Stimulated activated naive CD4-positive, alpha-beta T cell treated with Interleukin-2 at 50 U/mL for 16 hours (primary cell): Measurements from ENCODE around the gene ANXA6.
A peak's percentile ranks its signal among the peaks of the same experiment; 100 is the strongest.
"Not testable (repeated sequence)": the region's sequence is repeated elsewhere in the genome, so short reads cannot be mapped to it uniquely, and the experiment has no call there.

ENCODE experiments used
- DNase-seq: peaks from one replicate; lab custom pipeline; 2025; lab: John Stamatoyannopoulos, UW

Gene ANXA6

GRCh38 chr5:151180291-151180690 lies 22.7 kb upstream of the ANXA6 start:
- DNase-seq, result no peak

GRCh38 chr5:151179489-151179840 lies 21.9 kb upstream of the ANXA6 start:
- DNase-seq, result no peak

GRCh38 chr5:151178777-151179488 lies 21.4 kb upstream of the ANXA6 start:
- DNase-seq, result no peak

- DNase-seq, result no peak
Measured at GRCh38 chr5:151178372-151178771, 20.8 kb upstream of the ANXA6 start.

GRCh38 chr5:151176268-151176667 lies 18.7 kb upstream of the ANXA6 start:
- DNase-seq, result not testable (repeated sequence)

- no peak for DNase-seq
Measured at GRCh38 chr5:151174612-151175101, 17.1 kb upstream of the ANXA6 start.

GRCh38 chr5:151173711-151174611 lies 16.4 kb upstream of the ANXA6 start:
- DNase-seq, result no peak

- no peak for DNase-seq
Measured at GRCh38 chr5:151171529-151171928, 13.9 kb upstream of the ANXA6 start.

- no peak for DNase-seq
Measured at GRCh38 chr5:151168602-151169344, 11.2 kb upstream of the ANXA6 start.

- DNase-seq, result no peak
Measured at GRCh38 chr5:151167022-151167421, 9.4 kb upstream of the ANXA6 start.

- DNase-seq, result peak; percentile 68
Measured at GRCh38 chr5:151164687-151165392, 7.3 kb upstream of the ANXA6 start.

- no peak for DNase-seq
Measured at GRCh38 chr5:151162776-151163175, 5.2 kb upstream of the ANXA6 start.

GRCh38 chr5:151159649-151160373 lies 2.2 kb upstream of the ANXA6 start:
- no peak for DNase-seq

- no peak for DNase-seq
Measured at GRCh38 chr5:151158287-151158661, 695 bp upstream of the ANXA6 start.

GRCh38 chr5:151156507-151157420 lies 815 bp downstream of the ANXA6 start:
- no peak for DNase-seq

- no peak for DNase-seq
Measured at GRCh38 chr5:151155775-151156506, 1.6 kb downstream of the ANXA6 start.

GRCh38 chr5:151154931-151155774 lies 2.4 kb downstream of the ANXA6 start:
- peak; percentile 34 for DNase-seq

GRCh38 chr5:151153766-151154272 lies 3.8 kb downstream of the ANXA6 start:
- DNase-seq, result peak; percentile 66
